GM18519 (cell line): ENCODE measurements around the gene ANTXR2.

Experiments
- ATAC-seq: cut with Tn5 transposase; IDR thresholded peaks from one replicate; pipeline ENCODE4 v1.9.1; 2021; ENCODE audit warnings: mild to moderate bottlenecking, moderate library complexity; ENCODE audit not compliant: unreplicated experiment, low FRiP score

Gene ANTXR2

DNA sequence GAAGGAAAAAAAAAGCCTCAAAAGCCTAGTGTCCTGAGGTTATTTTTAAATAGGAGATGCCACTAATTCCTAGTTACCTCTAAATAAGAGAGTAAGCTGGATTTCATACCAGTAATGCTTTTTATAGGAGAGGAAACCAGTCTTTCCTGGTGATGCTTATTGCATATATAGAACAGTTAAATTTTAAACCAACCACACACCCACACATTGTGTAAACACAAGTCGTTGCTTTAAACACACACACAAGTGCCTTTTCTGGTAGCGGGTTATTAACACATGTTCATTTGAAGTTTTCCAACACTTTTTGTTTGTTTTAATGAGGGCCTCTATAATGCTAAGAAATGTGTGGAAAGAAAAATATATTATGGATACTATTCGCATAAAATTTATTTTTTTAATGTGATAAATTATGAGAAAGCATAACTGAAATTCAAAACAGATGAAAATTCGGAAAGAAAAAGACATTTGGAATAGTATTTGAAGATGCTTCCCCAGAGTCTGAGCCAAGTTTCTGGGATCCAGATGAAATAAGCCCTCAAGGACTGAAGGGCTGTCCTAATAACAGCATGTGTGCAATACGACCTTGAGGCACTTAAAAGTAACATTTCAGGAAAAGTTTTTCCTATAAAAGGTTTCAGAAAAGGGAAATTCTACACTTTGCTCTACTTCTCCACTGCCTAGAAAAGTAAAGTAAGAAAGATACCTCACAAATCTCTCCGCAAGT is 2.0 kb downstream of the ANTXR2 start:
- no peak for ATAC-seq

DNA sequence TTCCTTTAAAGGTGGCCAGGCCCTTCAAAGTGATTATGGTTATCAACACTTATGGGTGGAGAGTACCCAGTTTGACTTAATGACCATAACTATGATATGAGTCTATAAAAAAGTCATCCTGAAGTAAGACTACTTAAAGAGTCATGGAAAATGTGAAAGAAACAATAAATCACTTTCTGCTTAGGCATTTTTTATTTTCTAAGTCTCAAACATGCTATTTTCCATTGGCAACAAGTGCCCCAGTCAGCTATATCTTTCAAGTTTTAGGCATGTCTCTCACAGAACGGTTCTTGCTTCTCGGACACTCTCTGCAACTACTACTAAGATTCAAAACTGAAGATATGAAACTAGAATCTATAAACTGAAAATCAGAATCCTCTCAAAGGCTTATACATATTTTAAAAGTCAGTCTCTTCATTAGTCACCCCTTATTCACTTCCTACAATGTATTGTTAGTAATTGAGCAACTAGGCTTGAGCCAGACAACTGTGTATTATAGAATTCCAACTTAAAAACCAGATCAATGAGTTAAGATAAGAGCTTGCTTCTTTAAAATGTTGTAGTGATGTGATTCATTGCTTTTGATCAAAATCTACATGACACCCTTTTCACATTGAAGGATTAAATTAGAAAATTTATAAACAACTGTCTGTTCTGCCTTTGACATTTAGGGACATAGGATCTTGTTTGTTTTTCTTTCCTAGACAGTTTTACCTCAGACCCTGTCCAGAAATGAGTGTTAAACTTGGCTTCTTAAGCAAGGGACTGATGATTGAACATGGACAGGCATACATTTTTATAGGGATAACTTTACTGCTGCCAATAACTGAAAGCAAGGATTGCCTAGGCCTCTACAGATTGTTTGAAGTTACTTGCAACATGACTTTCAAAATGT is 2.9 kb downstream of the ANTXR2 start:
- peak; percentile 22 for ATAC-seq

DNA sequence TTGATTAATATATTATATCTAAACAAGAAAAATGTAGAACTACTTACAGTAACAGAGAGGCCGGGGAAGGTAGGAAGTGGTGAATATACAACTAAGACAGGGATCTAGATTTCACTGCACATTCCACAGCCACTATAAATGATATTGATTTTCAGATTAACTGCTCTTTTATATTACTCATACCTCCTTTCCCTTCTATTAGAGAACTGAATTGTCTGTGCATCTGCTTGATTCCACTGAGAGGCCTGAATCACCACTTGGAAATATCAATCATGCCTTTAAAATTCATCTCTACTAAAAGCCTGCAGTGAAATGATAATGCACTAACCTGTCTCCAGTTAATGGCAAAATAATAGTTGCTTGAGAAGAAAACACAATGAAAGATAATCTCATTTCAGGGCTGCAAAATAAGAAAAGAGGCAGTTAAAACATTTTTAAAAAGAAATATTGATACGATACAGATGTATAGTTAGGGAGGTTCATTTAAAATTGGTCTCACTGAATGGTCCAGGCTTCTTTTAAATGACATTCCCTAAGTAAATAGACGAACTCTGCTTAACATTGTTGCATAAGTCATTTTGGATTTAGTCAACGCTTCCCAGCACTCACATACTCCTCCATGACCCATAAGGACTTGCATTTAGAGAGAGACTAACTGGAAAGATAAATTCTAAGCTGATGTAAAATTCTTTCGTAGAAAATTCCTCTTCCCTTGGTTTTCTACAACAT is 3.8 kb downstream of the ANTXR2 start:
- ATAC-seq, result no peak

DNA sequence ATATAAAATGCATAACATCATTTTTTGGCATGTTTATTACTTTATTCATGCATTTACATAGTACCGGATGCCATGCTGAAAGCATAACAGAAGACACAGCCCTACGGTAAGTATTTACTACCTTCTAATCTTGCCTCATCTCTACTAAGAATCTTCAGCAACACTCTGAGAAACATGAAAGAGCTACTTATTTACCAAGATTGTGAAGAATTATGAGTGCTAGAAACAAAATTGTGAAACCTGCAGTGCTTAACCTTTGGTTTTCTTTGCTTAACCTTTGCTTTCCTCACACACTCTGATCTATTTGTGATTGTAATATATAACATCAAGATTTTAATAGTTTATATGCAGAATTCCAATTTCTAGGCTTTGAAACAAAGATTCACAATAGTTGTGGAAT is 7.4 kb downstream of the ANTXR2 start:
- ATAC-seq, result no peak

DNA sequence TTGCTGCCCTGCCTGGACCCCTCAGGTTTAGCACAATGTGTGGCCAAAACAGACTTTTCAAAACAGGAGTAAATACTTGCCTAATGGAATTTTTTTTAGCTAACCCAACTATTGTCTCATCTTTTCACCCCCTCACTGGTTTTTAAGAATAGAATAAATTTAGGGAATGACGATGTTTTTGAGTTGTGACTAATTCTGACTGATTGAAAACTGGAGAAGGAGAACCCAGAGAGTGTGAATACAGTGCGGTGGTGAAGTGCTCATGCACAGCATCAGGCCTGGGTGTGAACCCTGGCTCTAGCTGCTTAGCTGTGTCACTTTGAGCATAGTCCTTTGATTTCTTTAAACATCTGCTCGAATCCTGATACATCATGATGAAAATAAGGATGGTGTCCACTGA is 10.5 kb downstream of the ANTXR2 start:
- no peak for ATAC-seq

DNA sequence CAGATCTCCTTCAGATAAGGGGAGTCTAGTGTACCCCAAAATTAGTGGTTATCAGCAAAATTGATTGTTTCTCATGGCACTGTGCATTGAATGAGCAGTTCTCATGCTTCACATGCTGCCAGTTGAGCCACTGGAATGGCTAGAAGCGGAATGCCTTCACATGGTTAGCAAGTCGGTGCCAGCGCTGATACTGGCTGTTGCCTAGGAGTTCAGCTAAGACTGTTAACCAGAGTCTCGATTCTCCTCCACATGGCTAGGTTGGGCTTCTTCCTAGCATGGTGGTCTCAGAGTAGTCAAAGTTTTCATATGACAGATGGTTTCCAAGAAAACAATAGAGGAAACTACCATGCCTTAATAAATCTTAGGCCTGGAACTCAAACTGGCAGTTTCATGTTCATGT is 12.2 kb downstream of the ANTXR2 start:
- ATAC-seq, result no peak

DNA sequence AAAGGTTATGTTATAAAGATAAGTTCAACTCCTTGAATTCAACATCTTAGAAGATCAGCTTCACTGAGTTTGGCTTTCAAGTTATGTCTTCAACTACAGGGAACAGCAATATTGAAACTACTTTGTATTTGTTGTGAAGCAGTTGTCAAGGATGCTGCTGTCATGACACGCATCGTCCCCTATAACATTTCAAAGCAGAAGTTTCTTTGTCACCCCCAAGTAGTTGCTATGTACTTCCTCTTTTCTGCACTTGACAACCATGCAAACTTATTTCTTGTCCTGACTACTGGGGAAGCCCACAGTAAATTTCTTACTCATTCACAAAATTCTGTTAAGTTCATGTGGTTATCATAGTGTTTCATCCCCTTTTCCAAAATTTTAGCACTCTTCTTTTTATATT is 14.3 kb downstream of the ANTXR2 start:
- ATAC-seq, result peak; percentile 99

DNA sequence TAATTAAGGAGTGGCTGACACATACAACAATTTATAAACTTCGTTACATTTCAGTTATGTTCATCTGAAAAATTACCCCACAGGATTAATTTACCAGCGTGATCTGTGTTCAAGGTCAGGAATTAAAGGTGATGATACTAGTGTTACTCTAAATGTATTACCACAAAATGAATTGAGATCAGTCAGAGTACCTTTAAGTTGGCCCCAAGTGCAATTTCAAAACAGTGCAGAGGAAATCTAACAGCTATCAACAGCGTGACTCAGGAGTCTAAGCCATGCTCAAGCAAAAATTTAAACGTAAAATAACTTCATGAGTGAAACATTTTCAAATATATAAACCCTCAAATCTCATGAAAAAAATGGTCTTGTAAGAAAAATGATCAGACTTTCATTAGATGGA is 18.7 kb downstream of the ANTXR2 start:
- no peak for ATAC-seq

DNA sequence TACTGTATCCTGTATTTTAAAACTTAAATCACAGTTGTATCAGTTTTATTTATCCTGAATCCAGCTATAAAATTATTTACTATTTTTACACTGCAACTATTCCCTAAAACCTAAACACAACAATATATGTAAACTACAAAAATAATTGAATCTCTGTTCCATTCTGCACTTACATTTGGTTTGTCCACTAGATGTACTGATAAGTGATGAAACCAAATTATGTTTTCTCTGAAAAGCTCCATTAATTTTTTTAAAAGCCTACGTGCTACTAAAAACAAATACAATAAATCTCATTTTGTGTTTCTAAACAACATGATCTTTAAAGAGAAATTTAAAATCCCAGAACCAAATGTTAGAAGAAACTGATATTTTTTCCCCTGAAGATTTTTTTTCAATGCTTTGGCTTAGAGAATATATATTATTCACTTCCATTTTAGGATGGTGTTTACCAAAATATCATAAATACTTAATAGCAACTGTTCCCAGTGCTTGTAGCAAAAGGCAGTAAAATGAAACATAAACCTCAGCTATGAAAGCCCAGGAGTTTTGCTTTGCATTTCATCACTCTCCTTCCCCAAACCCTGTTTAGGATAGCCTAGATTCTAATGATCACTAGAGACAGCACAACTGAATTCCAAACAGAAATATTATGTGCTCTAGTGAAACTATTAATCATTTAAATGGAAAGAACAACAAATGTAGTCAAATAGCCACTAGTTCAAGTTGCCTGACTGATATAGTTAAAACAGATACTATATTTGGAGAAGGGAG is 19.7 kb downstream of the ANTXR2 start:
- ATAC-seq, result no peak

DNA sequence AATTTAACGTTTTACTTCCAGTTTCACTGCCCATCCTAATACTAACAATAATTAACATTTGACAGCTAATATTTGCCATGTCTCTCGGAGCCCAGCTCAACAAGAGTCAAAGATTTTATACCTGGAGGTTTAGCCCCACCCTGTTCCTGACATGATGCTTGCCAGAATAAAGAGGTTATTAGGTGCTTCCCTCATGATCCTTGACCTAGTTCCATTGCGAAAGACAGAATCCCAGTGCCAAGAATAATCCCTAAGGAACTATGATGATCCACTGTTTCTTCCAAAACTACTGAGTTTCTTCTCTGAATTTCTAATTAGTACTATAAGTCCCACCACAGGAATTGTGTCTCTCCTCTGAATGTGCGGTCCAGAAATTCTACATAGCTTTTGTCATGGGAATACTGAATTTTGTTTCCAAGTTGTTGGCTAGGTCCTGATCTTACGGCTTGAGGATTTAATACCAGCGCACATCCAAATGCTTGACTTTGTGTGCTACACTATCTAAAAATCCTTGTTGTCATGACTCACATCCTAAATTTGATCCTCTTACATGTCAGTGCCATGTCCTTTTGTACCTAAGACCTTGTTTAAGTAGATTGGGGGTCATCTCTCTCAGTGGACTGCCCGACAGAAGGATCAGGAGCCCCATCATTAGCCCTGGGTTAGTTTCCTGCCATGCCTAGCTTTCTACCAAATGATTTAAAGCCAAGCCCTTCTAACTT is 23.1 kb downstream of the ANTXR2 start:
- ATAC-seq, result no peak

DNA sequence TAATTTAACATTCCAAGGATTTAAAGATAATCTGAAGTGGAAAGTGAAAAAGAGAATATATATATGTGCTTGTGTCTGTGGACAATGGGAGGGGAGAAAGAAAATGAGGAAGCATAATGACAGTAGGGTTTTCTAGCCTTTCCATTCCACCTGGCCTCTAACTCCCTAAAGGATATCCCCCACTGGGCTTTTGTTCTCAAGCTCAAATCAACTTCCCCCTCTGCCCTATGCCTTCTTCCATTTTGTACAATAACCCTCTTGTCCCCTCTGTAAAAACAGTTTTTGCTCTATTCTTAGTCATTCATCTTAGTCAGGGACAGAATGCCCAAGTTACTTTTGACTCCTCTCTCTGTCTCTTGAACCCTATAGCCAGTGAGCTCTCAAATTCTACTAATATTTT is 23.6 kb downstream of the ANTXR2 start:
- no peak for ATAC-seq

DNA sequence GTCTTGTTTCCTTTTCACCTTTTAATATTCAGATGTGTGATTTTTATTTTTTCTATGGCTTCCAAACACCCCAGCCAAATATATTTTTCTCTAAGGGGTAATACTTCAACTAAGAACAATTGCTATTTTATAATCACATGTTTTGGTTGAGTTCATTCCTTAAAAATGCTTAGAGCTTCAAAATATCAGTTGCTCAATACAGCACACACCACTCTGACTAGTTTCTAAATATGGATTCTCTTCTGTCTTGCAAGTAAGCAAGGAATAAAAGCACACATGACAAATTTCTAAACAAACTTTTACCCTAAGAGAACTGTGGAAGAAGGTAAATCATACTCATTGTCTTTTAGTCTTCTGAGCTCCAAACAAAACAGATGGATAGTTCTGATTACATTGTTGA is 27.2 kb downstream of the ANTXR2 start:
- no peak for ATAC-seq

DNA sequence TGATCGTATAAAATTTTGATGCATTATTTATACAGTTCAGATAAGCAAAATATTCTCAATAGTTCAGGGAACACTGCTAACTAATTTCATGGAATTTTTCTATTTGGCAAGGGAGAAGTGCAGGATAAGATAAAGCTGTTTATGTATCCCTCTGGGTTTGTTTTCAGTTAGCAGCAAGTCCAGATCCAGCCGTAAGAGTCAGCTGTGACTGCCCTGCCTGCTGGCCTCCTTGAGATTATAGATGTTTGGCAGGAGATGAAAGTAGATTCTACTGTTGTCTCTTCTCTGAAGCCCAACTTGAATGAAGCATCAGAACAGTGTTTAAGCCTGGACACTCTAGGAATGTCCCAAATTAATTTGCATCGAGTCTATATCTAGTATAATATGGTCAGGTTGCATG is 29.5 kb downstream of the ANTXR2 start:
- ATAC-seq, result no peak

DNA sequence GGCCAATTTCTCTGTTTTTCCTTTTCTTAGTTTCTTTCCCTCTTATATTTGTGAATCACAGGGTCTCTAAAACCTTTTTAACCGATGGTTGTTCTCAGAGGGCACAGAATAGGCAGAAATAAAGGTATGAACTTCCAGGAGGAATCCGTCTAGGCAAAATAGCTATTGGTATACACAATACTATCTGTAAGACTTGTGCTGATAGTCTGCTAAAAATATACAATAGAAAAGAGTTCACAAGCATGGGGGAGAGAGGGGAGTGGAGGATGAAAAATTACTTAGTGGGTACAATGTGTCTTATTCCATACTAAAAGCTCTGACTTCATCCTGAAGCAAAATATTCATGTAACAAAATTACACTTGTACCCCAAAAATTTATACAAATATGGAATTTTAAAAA is 30.2 kb downstream of the ANTXR2 start:
- no peak for ATAC-seq

DNA sequence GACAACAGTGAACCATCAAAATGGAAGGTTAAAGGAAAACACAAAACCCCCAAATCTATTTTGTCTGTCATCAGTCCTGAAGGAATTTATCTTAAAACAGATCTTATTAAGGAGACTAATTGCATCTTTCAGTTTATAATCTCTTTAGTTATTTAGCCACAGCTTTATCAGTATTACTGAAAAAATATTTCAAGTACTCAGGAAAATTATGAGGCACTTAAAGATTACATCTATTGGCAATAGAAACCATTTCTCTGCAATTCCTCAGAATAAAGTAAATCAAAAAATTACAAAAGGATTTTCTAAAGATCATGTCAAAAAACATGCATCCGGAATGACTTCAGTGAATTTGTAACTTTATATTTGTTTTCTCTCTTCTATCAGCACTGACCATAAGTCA is 35.2 kb downstream of the ANTXR2 start:
- ATAC-seq, result no peak

DNA sequence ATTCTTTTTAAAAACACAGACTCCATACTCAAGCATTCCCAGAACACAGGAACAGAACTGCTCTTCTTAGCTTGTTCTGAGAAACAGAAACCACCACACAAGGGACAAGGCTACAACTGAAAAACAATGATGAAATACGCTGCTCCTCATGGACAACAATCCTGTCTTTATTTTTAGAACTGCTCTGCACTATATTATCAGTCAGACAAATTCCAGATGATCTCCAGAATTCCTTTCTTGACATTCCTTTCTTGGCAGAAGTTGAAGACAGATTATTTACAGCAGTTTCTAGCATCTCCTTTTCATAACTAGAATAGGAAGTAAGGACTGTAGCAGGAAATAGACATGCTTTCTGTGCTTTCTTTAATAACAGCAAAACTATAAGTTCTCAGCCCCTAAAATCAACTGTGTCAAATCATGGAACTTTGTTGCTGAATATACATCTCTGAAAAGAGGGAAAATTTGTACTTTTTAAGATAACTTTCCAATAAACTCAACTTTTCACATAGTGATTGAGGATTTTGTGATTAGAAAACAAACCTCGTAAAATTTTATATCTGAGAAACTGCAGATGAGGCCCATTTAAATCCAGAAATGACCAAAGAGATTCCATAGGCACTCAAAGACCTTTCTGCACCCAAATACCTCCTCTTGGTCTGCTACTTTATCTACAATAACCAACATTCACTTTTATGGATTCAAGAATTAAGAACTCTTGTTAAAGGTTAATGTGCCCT is 35.9 kb downstream of the ANTXR2 start:
- no peak for ATAC-seq

DNA sequence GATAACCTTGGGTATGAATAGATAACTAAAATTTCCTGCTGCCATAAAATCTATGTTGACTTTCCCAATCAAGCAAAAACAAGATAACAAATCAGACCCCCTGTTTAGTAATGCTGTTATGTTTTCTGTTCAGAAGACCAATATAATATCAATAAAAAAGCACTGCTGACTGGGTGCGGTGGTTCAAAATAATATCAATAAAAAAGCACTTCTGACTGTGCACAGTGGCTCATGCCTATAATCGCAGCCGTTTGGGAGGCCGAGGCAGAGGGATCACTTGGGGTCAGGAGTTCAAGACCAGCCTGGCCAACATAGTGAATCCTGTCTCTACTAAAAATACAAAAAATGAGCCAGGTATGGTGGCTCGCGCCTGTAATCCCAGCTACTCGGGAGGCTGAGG is 36.7 kb downstream of the ANTXR2 start:
- ATAC-seq, result no peak

DNA sequence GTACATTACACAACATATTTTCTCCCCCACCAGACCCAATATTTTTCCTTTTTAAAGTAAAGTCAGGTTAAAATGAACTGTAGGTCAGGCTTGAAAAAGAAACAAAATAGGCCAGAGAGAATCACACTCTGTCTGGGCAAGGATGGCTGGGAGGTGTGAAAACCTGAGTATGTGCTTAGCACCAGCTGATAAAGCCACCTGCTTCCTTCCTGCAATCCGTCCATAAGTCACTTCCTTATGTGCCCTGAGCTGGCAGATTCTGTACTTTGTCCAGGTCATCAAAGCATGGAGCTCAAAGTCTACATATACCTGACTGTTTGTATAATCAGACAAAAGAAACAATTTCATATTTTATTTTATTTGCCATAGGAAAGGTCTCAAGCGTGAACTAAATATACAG is 37.7 kb downstream of the ANTXR2 start:
- no peak for ATAC-seq

DNA sequence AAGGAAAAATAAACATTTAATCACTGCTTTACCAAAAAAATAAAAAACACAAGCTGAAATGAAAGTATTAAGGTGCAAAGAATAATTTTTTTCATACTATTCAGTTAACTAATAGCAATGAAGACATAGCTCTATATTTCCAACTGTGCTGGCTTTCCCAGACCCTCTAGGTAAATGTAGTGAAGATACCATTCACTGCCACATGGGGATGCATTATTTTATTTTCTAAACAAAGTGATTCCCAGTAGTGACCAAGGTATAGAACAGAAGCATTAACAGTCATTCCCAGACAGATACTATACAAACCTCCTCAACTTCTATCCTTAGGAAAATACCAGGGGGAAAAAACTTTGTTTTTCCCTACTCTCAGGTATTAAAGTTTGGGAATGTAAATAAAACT is 39.4 kb downstream of the ANTXR2 start:
- ATAC-seq, result no peak
